CD4-positive, alpha-beta T cell treated with Interleukin-21 for 1 hour (primary cell): Measurements from ENCODE around the gene RPF1.
"Not testable (repeated sequence)": the region's sequence is repeated elsewhere in the genome, so short reads cannot be mapped to it uniquely, and the experiment has no call there.

Experiments used
- DNase-seq: peaks from one replicate; pipeline ENCODE4 v3.0.0-alpha.2; 2020

Gene RPF1

DNA sequence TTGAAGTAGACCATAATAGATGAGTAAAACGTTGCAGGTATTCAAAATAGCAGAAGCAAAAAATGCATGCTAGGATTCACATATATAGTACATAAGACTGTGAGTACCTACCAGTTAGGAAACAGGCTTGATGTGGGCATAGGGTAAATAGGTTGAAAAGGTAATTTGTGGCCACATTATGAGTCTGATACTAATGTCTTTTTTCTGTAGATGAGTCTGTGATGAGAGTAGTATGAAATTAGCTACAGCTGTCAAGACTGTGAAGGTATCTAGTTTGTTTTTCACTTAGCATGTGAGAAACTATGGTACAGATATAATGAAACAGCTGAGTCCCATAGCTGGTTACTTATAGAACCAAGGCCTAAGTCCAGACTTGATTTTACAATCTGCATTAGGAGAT lies 14.7 kb downstream of the RPF1 start:
- DNase-seq: no peak

- DNase-seq: no peak
Observed at GRCh38 chr1:84496498-84496897, 17.4 kb downstream of the RPF1 start.

GRCh38 chr1:84497631-84498275 lies 18.7 kb downstream of the RPF1 start:
- no peak for DNase-seq

DNA sequence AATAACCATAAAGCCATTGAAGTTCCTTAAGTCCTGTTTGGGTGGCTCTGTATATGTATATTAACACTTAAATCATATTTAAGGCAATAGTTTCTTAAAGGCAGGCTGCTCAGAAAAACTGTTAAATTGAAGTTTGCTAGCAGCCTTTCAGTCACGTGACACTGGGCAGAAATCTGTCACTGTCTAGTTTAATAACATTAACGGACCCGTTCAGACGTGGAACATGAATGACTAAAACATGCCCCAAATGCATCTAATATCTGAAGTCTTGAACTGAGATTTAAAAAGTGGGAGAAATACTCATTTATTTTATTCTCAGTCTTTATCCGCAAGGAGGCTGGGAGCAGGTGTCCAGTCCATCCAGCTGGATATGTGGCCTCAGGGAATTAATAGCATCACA lies 23.9 kb downstream of the RPF1 start:
- no peak for DNase-seq

GRCh38 chr1:84504580-84505492 lies 25.8 kb downstream of the RPF1 start:
- no peak for DNase-seq

DNA sequence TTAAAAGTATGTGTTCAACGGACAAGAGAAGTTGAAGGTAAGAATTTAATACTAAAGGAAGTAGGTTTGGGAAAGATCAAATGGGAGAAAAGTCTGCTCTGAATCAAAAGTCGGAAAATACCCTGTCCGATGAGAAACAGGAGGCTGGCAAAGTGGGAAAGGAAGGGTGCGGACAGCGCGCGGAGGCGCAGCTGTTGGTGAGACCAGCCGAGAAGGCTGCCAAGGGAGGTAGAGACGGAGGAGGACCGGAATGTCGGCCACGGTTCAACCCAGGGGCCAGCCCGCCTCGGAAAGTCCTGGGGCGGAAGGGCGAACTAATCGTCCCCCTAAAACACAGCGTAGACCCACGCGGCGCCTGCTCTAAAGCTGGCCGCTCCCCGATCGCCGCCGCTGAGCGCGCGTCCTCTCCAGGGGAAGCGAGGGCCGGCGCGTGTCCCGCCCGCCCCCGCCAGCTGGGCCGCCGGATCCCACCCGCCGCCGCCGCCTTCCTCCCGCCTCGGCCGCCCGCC lies 26.5 kb downstream of the RPF1 start:
- DNase-seq: no peak

- DNase-seq: peak; percentile 97
Observed at GRCh38 chr1:84506002-84506728, 27.1 kb downstream of the RPF1 start, which contains the start of the genes GNG5 and SPATA1. Gene GNG5 (minus strand): TSS chr1:84506581. CDS start chr1:84506091, 490 bp downstream. Gene SPATA1 (plus strand): TSS chr1:84506386. CDS start chr1:84516360, 9,974 bp downstream.

DNA sequence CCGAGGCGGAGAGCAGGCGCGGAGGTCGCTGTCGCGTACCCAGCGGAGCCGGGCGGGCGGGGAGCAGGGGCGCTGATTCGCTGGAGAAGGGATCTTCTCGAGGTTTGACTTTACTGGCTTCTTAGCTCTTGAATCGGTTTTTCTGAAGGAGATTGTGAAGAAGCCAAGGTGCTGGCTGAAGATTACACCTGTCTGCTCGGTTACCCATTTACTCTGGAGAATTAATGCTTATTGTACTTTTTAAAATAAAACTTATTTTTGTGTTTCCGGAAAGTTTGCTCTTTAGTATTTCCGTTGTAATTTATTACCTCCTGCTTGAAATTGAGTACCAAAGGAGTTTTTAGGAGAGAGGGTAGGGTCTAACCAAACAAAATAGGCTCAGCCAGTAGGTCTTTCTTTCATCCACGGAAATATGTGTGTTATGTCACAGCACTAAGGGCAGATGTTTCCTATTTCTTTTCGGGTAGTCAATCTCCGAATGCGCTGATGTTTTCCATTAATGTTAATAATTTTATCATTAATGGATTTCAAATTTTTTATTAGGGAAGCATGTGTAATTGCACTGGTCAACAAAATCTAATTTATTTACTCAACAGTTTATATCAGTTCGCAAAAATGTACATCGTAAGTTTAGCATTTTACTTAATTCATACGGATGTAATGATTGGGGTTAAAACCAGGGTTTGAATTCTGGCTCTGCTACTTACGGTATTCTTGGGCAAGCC lies 27.8 kb downstream of the RPF1 start:
- no peak for DNase-seq

DNA sequence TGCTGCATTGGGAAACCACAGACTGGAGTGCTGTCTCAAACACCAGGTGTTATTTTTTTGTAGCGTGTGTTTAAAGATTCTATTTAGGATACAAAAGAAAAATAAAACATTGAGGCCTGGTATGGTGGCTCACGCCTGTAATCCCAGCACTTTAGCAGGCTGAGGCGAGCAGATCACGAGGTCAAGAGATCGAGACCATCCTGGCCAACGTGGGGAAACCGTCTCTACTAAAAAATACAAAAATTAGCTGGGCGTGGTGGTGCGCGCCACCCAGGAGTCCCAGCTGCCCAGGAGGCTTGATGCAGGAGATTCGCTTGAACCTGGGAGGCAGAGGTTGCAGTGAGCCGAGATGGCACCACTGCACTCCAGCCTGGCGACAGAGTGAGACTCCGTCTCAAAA lies 28.8 kb downstream of the RPF1 start:
- DNase-seq: not testable (repeated sequence)

DNA sequence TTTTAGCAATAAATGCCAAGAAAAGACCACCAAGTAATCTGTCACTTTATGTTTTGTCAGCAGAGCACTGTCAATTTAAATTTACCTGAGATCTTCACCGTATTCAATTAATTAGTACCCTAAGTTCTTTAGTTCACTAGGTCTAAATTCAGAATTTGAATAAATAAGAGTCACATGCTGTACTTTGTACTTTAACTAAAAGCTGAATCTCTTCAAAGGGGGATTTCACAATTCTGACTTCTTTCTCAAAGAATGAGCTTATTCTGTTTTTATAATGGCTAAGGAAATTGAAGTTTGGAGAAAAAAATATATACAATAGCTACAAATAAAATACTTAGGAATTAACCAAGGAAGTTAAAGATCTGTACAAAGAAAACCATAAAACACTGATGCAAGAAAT lies 29.4 kb downstream of the RPF1 start:
- DNase-seq: no peak

GRCh38 chr1:84509029-84509428 lies 30.0 kb downstream of the RPF1 start:
- DNase-seq: no peak

DNA sequence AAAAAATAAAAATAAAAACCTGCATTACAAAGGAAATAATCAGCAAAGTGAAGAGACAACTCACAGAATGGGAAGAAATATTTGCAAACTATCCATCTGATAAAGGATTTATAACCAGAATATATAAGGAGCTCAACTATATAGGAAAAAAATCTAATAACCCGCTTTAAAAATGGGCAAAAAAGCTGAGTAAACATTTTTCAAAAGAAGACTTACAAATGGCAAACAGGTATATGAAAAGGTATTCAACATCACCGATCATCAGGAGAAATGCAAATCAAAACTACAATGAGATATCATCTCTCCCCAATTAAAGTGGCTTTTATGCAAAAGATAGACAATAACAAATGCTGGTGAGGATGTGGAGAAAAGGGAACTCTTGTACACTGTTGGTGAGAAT lies 31.1 kb downstream of the RPF1 start:
- DNase-seq: no peak

DNA sequence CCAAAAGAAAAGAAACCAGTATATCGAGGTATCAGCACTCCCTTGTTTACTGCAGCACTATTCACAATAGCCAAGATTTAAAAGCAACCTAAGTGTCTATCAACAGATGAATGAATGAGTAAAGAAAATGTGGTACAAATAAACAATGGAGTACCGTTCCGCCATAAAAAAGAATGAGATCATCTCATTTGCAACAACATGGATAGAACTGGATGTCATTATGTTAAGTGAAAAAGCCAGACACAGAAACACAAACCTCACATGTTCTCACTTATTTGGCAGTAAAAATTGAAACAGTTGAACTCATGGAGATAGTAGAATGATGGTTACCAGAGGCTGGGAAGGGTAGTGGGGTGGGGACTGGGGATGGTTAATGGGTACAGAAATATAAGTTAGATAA lies 31.6 kb downstream of the RPF1 start:
- no peak for DNase-seq

- DNase-seq: no peak
Observed at GRCh38 chr1:84524590-84524989, 45.5 kb downstream of the RPF1 start.

GRCh38 chr1:84525779-84526178 lies 46.7 kb downstream of the RPF1 start:
- DNase-seq: no peak

DNA sequence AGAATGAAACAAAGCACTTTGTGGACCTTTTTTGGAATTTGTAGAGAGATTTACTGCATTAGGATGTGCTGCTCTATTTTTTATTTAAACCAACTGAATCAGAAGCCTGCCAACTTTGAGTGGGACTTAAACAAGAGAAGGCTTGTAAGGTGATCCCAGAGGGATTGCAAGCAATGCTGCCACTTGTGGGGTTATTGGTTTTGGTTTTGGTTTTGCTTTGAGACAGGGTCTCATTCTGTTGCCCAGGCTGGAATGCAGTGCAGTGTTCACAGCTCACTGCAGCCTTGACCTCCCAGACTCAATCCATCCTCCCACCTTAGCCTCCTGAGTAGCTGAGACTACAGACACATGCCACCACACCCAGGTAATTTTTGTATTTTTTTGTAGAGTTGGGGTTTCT lies 59.5 kb downstream of the RPF1 start:
- no peak for DNase-seq

- DNase-seq: no peak
Observed at GRCh38 chr1:84539972-84540371, 60.9 kb downstream of the RPF1 start.

DNA sequence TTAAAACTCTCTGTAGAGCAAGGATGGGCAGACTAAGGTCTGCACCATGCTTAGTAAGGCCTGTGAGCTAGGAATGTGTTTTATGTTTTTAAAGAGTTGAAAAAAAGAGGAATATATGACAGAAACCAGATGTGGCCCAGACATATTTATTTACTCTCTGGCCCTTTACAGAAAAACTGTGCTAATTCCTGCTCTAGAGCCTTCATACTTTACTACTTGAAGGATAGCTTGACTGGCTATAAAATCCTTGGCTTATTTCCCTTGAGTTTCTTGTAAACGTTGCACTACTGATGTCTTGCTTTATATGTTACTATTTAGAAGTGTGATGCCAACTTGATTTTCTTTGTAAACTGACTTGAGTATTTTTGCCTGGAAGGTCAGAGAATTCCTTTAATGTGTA lies 61.7 kb downstream of the RPF1 start:
- no peak for DNase-seq

DNA sequence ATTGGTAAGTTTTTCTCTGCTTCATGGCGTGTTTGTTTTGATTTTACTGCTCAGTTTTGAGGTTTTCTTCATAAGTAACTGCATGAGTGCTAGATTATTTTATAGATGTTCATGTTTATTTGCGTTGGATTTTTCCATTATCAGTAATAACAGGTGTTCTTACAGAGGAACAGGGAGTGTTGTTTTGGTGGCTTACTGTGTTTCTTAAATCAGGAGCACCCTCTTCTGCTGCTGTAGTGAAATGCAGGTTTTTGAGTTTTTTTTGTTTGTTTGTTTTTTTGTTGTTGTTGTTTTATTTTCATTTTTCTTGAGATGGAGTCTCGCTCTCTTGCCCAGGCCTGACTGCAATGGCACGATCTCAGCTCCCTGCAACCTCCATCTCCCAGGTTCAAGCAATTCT lies 62.6 kb downstream of the RPF1 start:
- DNase-seq: peak; percentile 5
